H9 (cell line): ENCODE data around the gene AIPL1. TPM values are rescaled to one million over a fixed set of nuclear protein-coding genes. Genes with fewer than 3 reads are reported as not detected.

Experiments used
- DNase-seq: peaks from one replicate; pipeline ENCODE4 v3.0.0-alpha.2; 2017
- H2AFZ ChIP-seq: one replicate; pipeline ENCODE4 v1.6.1; 2013; ENCODE audit warnings: mild to moderate bottlenecking, low read length, control low read depth, moderate library complexity
- H2AK5ac ChIP-seq: 2 replicates; pipeline ENCODE4 v1.6.1; 2013; ENCODE audit warnings: low read length, control low read depth, mixed read lengths; ENCODE audit not compliant: insufficient read length
- H2BK120ac ChIP-seq: one replicate; pipeline ENCODE4 v1.6.1; 2013; ENCODE audit warnings: low read depth, mild to moderate bottlenecking, low read length, control low read depth, inconsistent platforms; ENCODE audit not compliant: poor library complexity, severe bottlenecking
- H2BK12ac ChIP-seq: 2 replicates; pipeline ENCODE4 v1.6.1; 2013; ENCODE audit warnings: low read length, control low read depth, mixed read lengths, low read depth; ENCODE audit not compliant: insufficient read length
- H2BK15ac ChIP-seq: 2 replicates; pipeline ENCODE4 v1.6.1; 2013; ENCODE audit warnings: low read depth, low read length, control low read depth
- H2BK20ac ChIP-seq: one replicate; pipeline ENCODE4 v1.6.1; 2013; ENCODE audit warnings: low read depth, mild to moderate bottlenecking, low read length, control low read depth, inconsistent platforms; ENCODE audit not compliant: poor library complexity, severe bottlenecking
- H2BK5ac ChIP-seq: 2 replicates; pipeline ENCODE4 v1.6.1; 2013; ENCODE audit warnings: low read length, control low read depth, mixed read lengths; ENCODE audit not compliant: insufficient read length
- H3K14ac ChIP-seq: 2 replicates; pipeline ENCODE4 v1.6.1; 2013; ENCODE audit warnings: low read length, control low read depth; ENCODE audit not compliant: insufficient read depth
- H3K18ac ChIP-seq: 2 replicates; pipeline ENCODE4 v1.6.1; 2013; ENCODE audit warnings: low read depth, mild to moderate bottlenecking, mixed read lengths, low read length, control low read depth; ENCODE audit not compliant: insufficient read length
- H3K23ac ChIP-seq: 2 replicates; pipeline ENCODE4 v1.6.1; 2013; ENCODE audit warnings: low read length, control low read depth, mixed read lengths, low read depth; ENCODE audit not compliant: insufficient read length
- H3K23me2 ChIP-seq: 2 replicates; pipeline ENCODE4 v1.6.1; 2013; ENCODE audit warnings: low read depth, mild to moderate bottlenecking, mixed read lengths, low read length, control low read depth; ENCODE audit not compliant: insufficient read length, poor library complexity, severe bottlenecking
- H3K27ac ChIP-seq: 2 replicates; pipeline ENCODE4 v1.5.1; 2013; ENCODE audit warnings: low read length, control low read depth, mixed read lengths, low read depth; ENCODE audit not compliant: insufficient read length
- H3K27me3 ChIP-seq: 2 replicates; pipeline ENCODE4 v1.6.1; 2013; ENCODE audit warnings: low read length, control low read depth, inconsistent platforms; ENCODE audit not compliant: insufficient read depth
- H3K4ac ChIP-seq: 2 replicates; pipeline ENCODE4 v1.6.1; 2013; ENCODE audit warnings: low read depth, mild to moderate bottlenecking, control low read depth, inconsistent platforms, low read length, moderate library complexity
- H3K4me1 ChIP-seq: 2 replicates; pipeline ENCODE4 v1.6.1; 2013; ENCODE audit warnings: low read length, control low read depth, inconsistent platforms; ENCODE audit not compliant: insufficient read depth
- H3K4me2 ChIP-seq: 2 replicates; pipeline ENCODE4 v1.6.1; 2013; ENCODE audit warnings: low read length, control low read depth, mixed read lengths; ENCODE audit not compliant: insufficient read length, insufficient read depth
- H3K56ac ChIP-seq: 2 replicates; pipeline ENCODE4 v1.6.1; 2013; ENCODE audit warnings: low read depth, mild to moderate bottlenecking, mixed read lengths, low read length, control low read depth; ENCODE audit not compliant: insufficient read length
- H3K79me1 ChIP-seq: 2 replicates; pipeline ENCODE4 v1.6.1; 2013; ENCODE audit warnings: low read depth, mild to moderate bottlenecking, moderate library complexity, low read length, control low read depth, inconsistent platforms; ENCODE audit not compliant: insufficient read depth, poor library complexity, severe bottlenecking
- H3K79me2 ChIP-seq: 2 replicates; pipeline ENCODE4 v1.6.1; 2013; ENCODE audit warnings: low read length, control low read depth, inconsistent platforms; ENCODE audit not compliant: insufficient read depth
- H3K9ac ChIP-seq: 2 replicates; pipeline ENCODE4 v1.6.1; 2013; ENCODE audit warnings: low read length, control low read depth, mixed read lengths; ENCODE audit not compliant: insufficient read length; ENCODE audit errors: extremely low read depth
- H3K9me3 ChIP-seq: one replicate; pipeline ENCODE4 v1.6.1; 2013; ENCODE audit warnings: low read depth, low read length, inconsistent platforms; ENCODE audit not compliant: control insufficient read depth
- H3T11ph ChIP-seq: one replicate; pipeline ENCODE4 v1.6.1; 2013; ENCODE audit warnings: mild to moderate bottlenecking, low read length, control low read depth, inconsistent platforms
- H4K20me1 ChIP-seq: one replicate; pipeline ENCODE4 v1.6.1; 2013; ENCODE audit not compliant: control insufficient read depth, insufficient read length, insufficient read depth
- H4K5ac ChIP-seq: 2 replicates; pipeline ENCODE4 v1.6.1; 2013; ENCODE audit warnings: low read depth, mild to moderate bottlenecking, mixed read lengths, low read length, control low read depth; ENCODE audit not compliant: insufficient read length
- H4K8ac ChIP-seq: replicated peaks from 2 replicates; pipeline ENCODE4 v1.6.1; 2013; ENCODE audit warnings: low read length, control low read depth, mixed read lengths, low read depth; ENCODE audit not compliant: insufficient read length
- H4K91ac ChIP-seq: 2 replicates; pipeline ENCODE4 v1.6.1; 2013; ENCODE audit warnings: low read depth, mild to moderate bottlenecking, moderate library complexity, mixed read lengths, low read length, control low read depth; ENCODE audit not compliant: insufficient read length
- H3K27ac Mint-ChIP-seq, 3 experiments: 2 replicates in 2 of 3; 3 replicates in 1 of 3; pipeline ENCODE4 v1.8.0; 2020 to 2021; ENCODE audit warnings: mixed read lengths in 3 of 3, mild to moderate bottlenecking in 1 of 3, moderate library complexity in 1 of 3
- H3K27me3 Mint-ChIP-seq: 2 replicates; pipeline ENCODE4 v1.8.0; 2021; ENCODE audit warnings: low read depth, mild to moderate bottlenecking, moderate library complexity, mixed read lengths
- H3K36me3 Mint-ChIP-seq, 3 experiments: 2 replicates in 2 of 3; 3 replicates in 1 of 3; pipeline ENCODE4 v1.8.0; 2020 to 2021; ENCODE audit warnings: low read depth in 3 of 3, mixed read lengths in 3 of 3; ENCODE audit not compliant: insufficient read depth in 1 of 3
- H3K4me1 Mint-ChIP-seq, 2 experiments: 2 replicates each; pipeline ENCODE4 v1.8.0; 2020; ENCODE audit warnings: mixed read lengths in 2 of 2
- H3K4me3 Mint-ChIP-seq, 2 experiments: 2 replicates in 1 of 2; 3 replicates in 1 of 2; pipeline ENCODE4 v1.8.0; 2020 to 2021; ENCODE audit warnings: mild to moderate bottlenecking in 2 of 2, mixed read lengths in 2 of 2, moderate library complexity in 1 of 2
- H3K9me3 Mint-ChIP-seq, 2 experiments: 2 replicates in 1 of 2; 3 replicates in 1 of 2; pipeline ENCODE4 v1.8.0; 2020; ENCODE audit warnings: mild to moderate bottlenecking in 2 of 2, mixed read lengths in 2 of 2, moderate library complexity in 1 of 2
- CTCF ChIP-seq: fragments of 200-600 bp; sonication (generic); conservative IDR thresholded peaks from 3 replicates; pipeline ENCODE4 v1.8.0; 2021; ENCODE audit warnings: antibody characterized with exemption, mild to moderate bottlenecking
- WGBS: extraction: QIAGEN DNeasy Blood & Tissue Kit; methylation state at CpG from one replicate; pipeline ENCODE4 v1.1.7; 2013; ENCODE audit warnings: missing lambda C conversion rate, low lambda C conversion rate, mixed read lengths; ENCODE audit not compliant: insufficient read length; ENCODE audit errors: extremely low coverage; 5-methylcytosine and 5-hydroxymethylcytosine counted together
- total RNA-seq: library from RNA; stranded (reverse); gene quantifications from 2 replicates; pipeline ENCODE4 v1.2.1, GENCODE V29; 2021

Gene AIPL1
- total RNA-seq, 1 experiment from 2014 or later, result 0.57 TPM

GRCh38 chr17:6443692-6444570 is 9.0 kb upstream of the AIPL1 start, which contains the start of gene PIMREG:
Gene PIMREG, plus strand, starts transcription at chr17:6444455. Its CDS starts 656 bp downstream, at chr17:6445111.
- H3K4me1 Mint-ChIP-seq, result peaks cover 58 to 62% of the 10 kb centered on the region in 2 experiments
- H2BK20ac ChIP-seq, result no peak within 1 kb of the TSS
- no peak within 1 kb of the TSS for H3T11ph ChIP-seq
- H4K8ac ChIP-seq, result no peak within 1 kb of the TSS
- H3K9ac ChIP-seq, result peak within 1 kb of the TSS; percentile 81
- H3K4ac ChIP-seq, result no peak within 1 kb of the TSS; the same call in 1 of the 2 replicates
- H4K20me1 ChIP-seq, result no peaks in the 10 kb centered on the region
- H3K9me3 ChIP-seq, result no peaks in the 10 kb centered on the region
- H3K14ac ChIP-seq, result peak within 1 kb of the TSS; percentile 64
- H3K79me2 ChIP-seq, result no peaks in the 10 kb centered on the region; the same call in 1 of the 2 replicates
- H3K4me1 ChIP-seq, result peaks cover 12% of the 10 kb centered on the region
- H2BK15ac ChIP-seq, result no peak within 1 kb of the TSS
- H4K91ac ChIP-seq, result no peak within 1 kb of the TSS
- no peak within 1 kb of the TSS for H2BK12ac ChIP-seq
- H3K27me3 Mint-ChIP-seq, result no peaks in the 10 kb centered on the region; the same call in none of the 2 replicates
- H3K27ac Mint-ChIP-seq, result peak within 1 kb of the TSS; percentile 95 to 97 (median 97)
- peak within 1 kb of the TSS; percentile 60 for H3K27ac ChIP-seq
- no peak within 1 kb of the TSS for H4K5ac ChIP-seq
- DNase-seq, result peak; percentile 100
- H3K27me3 ChIP-seq, result no peaks in the 10 kb centered on the region
- no peak within 1 kb of the TSS for H2AFZ ChIP-seq
- H3K4me2 ChIP-seq, result peak within 1 kb of the TSS; percentile 87
- H3K23ac ChIP-seq, result no peak within 1 kb of the TSS
- no CpG with 5 or more reads among the region's 62 CpGs for WGBS
- TF ChIP-seq CTCF, result no peak
- no peak within 1 kb of the TSS for H3K56ac ChIP-seq
- H3K36me3 Mint-ChIP-seq, result peaks cover 24 to 59% (median 37%) of the 10 kb centered on the region in 3 experiments
- H3K23me2 ChIP-seq, result peaks cover 11% of the 10 kb centered on the region
- peak within 1 kb of the TSS; percentile 80 for H3K18ac ChIP-seq
- H3K9me3 Mint-ChIP-seq, result peaks cover 9 to 19% of the 10 kb centered on the region in 2 experiments
- H3K4me3 Mint-ChIP-seq, result peak within 1 kb of the TSS; percentile 94 to 98
- H2BK120ac ChIP-seq, result peak within 1 kb of the TSS; percentile 7
- H2AK5ac ChIP-seq, result no peak within 1 kb of the TSS
- no peak within 1 kb of the TSS for H2BK5ac ChIP-seq
- peaks cover 16% of the 10 kb centered on the region for H3K79me1 ChIP-seq
